SK-N-SH treated with all-trans-retinoic acid at 6 μM for 48 hours (cell line): ENCODE measurements around the gene CHRNE.

Experiments used
- ATAC-seq: fragments of 200-7000 bp; cut with Tn5 transposase; 3 replicates; pipeline ENCODE4 v1.9.1; 2020; ENCODE audit warnings: mild to moderate bottlenecking, moderate library complexity
- ARNTL ChIP-seq: fragments of 450-650 bp; formaldehyde crosslinking; IDR thresholded peaks from 2 replicates; pipeline ENCODE4 v1.5.0; 2020; ENCODE audit warnings: low read depth, mild to moderate bottlenecking, moderate library complexity, borderline replicate concordance
- BACH2 ChIP-seq: fragments of 250-450 bp; sonication (Bioruptor Pico); IDR thresholded peaks from 2 replicates; pipeline ENCODE4 v1.9.0; 2021; ENCODE audit warnings: mild to moderate bottlenecking, borderline replicate concordance
- CREB5 ChIP-seq: fragments of 250-450 bp; sonication (Bioruptor Pico); IDR thresholded peaks from 2 replicates; pipeline ENCODE4 v1.5.1; 2020; ENCODE audit warnings: low read depth, mild to moderate bottlenecking, moderate library complexity
- CSDC2 ChIP-seq: fragments of 250-450 bp; sonication (Bioruptor Pico); IDR thresholded peaks from 2 replicates; pipeline ENCODE4 v1.5.0; 2020; ENCODE audit warnings: mild to moderate bottlenecking, moderate library complexity
- ESRRG ChIP-seq: fragments of 250-450 bp; sonication (Bioruptor Pico); IDR thresholded peaks from 2 replicates; pipeline ENCODE4 v1.6.1; 2021; ENCODE audit warnings: mild to moderate bottlenecking
- GLIS3 ChIP-seq: fragments of 250-450 bp; sonication (Bioruptor Pico); IDR thresholded peaks from 2 replicates; pipeline ENCODE4 v1.5.0; 2020; ENCODE audit warnings: mild to moderate bottlenecking, moderate library complexity
- ISL1 ChIP-seq: fragments of 250-450 bp; sonication (Bioruptor Pico); IDR thresholded peaks from 2 replicates; pipeline ENCODE4 v2.1.2; 2022; ENCODE audit warnings: mild to moderate bottlenecking, moderate library complexity
- OSR1 ChIP-seq: fragments of 250-450 bp; sonication (Bioruptor Pico); IDR thresholded peaks from 2 replicates; pipeline ENCODE4 v1.8.0; 2022; ENCODE audit warnings: moderate library complexity, mild to moderate bottlenecking, inconsistent platforms
- POU6F1 ChIP-seq: fragments of 250-450 bp; sonication (Bioruptor Pico); IDR thresholded peaks from 2 replicates; pipeline ENCODE4 v1.8.0; 2021; ENCODE audit warnings: low read depth, mild to moderate bottlenecking, moderate library complexity, borderline replicate concordance
- SNAI2 ChIP-seq: fragments of 250-450 bp; sonication (Bioruptor Pico); IDR thresholded peaks from 2 replicates; pipeline ENCODE4 v1.5.0; 2020; ENCODE audit warnings: mild to moderate bottlenecking, moderate library complexity
- TOX ChIP-seq: fragments of 250-450 bp; sonication (Bioruptor Pico); IDR thresholded peaks from 2 replicates; pipeline ENCODE4 v1.8.0; 2021; ENCODE audit warnings: mild to moderate bottlenecking, moderate library complexity, borderline replicate concordance
- TSHZ2 ChIP-seq: fragments of 250-450 bp; sonication (Bioruptor Pico); IDR thresholded peaks from 2 replicates; pipeline ENCODE4 v1.5.0; 2020; ENCODE audit warnings: mild to moderate bottlenecking, moderate library complexity
- ZC3H10 ChIP-seq: fragments of 250-450 bp; sonication (Bioruptor Pico); IDR thresholded peaks from 2 replicates; pipeline ENCODE4 v1.5.1; 2021; ENCODE audit warnings: mild to moderate bottlenecking, moderate library complexity
- ZFP3 ChIP-seq: fragments of 250-450 bp; sonication (Bioruptor Pico); IDR thresholded peaks from 2 replicates; pipeline ENCODE4 v1.5.0; 2020; ENCODE audit warnings: mild to moderate bottlenecking, moderate library complexity
- ZFP30 ChIP-seq: fragments of 450-650 bp; formaldehyde crosslinking; IDR thresholded peaks from 2 replicates; pipeline ENCODE4 v1.5.0; 2022; ENCODE audit warnings: mild to moderate bottlenecking, moderate library complexity
- ZNF565 ChIP-seq: fragments of 450-650 bp; formaldehyde crosslinking; conservative IDR thresholded peaks from 2 replicates; pipeline ENCODE4 v1.5.0; 2020; ENCODE audit warnings: low read depth, mild to moderate bottlenecking, moderate library complexity
- ZNF70 ChIP-seq: fragments of 450-650 bp; formaldehyde crosslinking; IDR thresholded peaks from 2 replicates; pipeline ENCODE4 v1.5.0; 2020; ENCODE audit warnings: mild to moderate bottlenecking, moderate library complexity
- ZNF8 ChIP-seq: fragments of 450-650 bp; formaldehyde crosslinking; IDR thresholded peaks from 2 replicates; pipeline ENCODE4 v1.5.0; 2020; ENCODE audit warnings: mild to moderate bottlenecking, moderate library complexity
- TF ChIP-seq, protein P1 (sequence below): fragments of 250-450 bp; sonication (Bioruptor Pico); IDR thresholded peaks from 2 replicates; pipeline ENCODE4 v1.5.1; 2021; ENCODE audit warnings: mild to moderate bottlenecking, moderate library complexity
- TF ChIP-seq, protein P2 (sequence below): fragments of 250-450 bp; sonication (Bioruptor Pico); IDR thresholded peaks from 2 replicates; pipeline ENCODE4 v1.8.0; 2020; ENCODE audit warnings: mild to moderate bottlenecking, moderate library complexity, borderline replicate concordance

CHRNE gene

DNA sequence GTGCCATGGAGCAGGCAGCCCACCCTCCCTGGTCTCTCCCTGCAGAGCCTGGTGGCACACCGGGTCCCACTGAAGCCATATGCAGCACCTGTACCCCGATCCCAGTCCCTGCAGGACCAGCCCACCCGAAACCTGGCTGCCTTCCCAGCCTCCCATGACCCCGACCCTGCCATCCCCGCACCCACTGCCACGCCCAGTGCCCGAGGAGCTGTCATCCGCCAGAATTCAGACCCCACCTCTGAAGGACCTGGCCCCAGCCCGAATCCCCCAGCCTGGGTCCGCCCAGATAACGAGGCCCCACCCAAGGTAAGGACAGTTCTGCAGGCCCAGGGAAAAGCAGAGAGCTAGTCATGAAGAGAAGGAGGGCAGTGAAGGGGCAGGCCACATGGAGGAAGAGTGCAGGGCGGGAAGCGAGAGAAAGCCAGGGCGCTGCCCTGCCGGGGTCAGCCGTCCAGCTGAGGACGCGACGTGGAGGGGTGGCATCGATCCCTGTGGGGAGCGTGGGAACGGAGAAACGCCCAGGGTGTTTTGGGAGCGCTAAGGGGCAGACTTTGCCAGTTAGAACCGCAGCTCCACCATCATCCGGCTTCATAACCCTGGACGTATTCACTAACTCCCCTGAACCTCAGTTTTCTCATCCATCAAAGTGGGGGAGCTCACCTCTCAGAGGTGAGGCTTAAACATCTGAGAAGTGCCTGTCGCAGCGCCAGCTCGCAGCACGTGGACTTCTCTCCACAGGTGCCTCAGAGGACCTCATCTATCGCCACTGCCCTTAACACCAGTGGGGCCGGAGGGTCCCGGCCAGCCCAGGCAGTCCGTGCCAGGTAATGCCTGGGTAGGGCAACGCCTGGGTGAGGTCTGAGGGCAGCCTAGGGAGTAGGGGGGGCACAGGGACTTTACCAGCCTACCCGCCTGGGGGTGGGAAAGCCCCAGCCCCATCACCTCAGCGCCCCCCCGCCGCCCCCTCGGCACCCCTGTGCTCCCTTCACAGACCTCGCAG is 11.2 kb downstream of the CHRNE start:
- no peak for ATAC-seq

GRCh38 chr17:4887581-4887980 is 15.3 kb downstream of the CHRNE start:
- TF ChIP-seq, protein P1, sequence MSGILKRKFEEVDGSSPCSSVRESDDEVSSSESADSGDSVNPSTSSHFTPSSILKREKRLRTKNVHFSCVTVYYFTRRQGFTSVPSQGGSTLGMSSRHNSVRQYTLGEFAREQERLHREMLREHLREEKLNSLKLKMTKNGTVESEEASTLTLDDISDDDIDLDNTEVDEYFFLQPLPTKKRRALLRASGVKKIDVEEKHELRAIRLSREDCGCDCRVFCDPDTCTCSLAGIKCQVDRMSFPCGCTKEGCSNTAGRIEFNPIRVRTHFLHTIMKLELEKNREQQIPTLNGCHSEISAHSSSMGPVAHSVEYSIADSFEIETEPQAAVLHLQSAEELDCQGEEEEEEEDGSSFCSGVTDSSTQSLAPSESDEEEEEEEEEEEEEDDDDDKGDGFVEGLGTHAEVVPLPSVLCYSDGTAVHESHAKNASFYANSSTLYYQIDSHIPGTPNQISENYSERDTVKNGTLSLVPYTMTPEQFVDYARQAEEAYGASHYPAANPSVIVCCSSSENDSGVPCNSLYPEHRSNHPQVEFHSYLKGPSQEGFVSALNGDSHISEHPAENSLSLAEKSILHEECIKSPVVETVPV, result no peak
- TF ChIP-seq CSDC2 (CRISPR knock-in tag) (no peak), ZNF565 (CRISPR knock-in tag) (no peak), ZFP30 (CRISPR knock-in tag) (no peak), ISL1 (no peak), BACH2 (CRISPR knock-in tag) (no peak), CREB5 (CRISPR knock-in tag) (no peak), SNAI2 (CRISPR knock-in tag) (no peak), ZFP3 (no peak)
- no peak for ATAC-seq

More for the DNA sequence above, 11.2 kb downstream of the CHRNE start:
- TF ChIP-seq BACH2 (CRISPR knock-in tag) (no peak), ZFP30 (CRISPR knock-in tag) (no peak), CSDC2 (CRISPR knock-in tag) (no peak), OSR1 (CRISPR knock-in tag) (no peak)

GRCh38 chr17:4886830-4887229 is 16.1 kb downstream of the CHRNE start:
- TF ChIP-seq BACH2 (CRISPR knock-in tag) (no peak), OSR1 (CRISPR knock-in tag) (no peak), ARNTL (no peak), ESRRG (CRISPR knock-in tag) (no peak), CSDC2 (CRISPR knock-in tag) (no peak), CREB5 (CRISPR knock-in tag) (no peak), SNAI2 (CRISPR knock-in tag) (no peak), ZC3H10 (CRISPR knock-in tag) (no peak), GLIS3 (CRISPR knock-in tag) (no peak), ISL1 (no peak), ZNF70 (no peak), ZNF565 (CRISPR knock-in tag) (no peak), POU6F1 (no peak), ZFP3 (no peak), ZNF8 (no peak), ZFP30 (CRISPR knock-in tag) (no peak), TOX (CRISPR knock-in tag) (no peak), TSHZ2 (no peak)
- TF ChIP-seq, protein P2, sequence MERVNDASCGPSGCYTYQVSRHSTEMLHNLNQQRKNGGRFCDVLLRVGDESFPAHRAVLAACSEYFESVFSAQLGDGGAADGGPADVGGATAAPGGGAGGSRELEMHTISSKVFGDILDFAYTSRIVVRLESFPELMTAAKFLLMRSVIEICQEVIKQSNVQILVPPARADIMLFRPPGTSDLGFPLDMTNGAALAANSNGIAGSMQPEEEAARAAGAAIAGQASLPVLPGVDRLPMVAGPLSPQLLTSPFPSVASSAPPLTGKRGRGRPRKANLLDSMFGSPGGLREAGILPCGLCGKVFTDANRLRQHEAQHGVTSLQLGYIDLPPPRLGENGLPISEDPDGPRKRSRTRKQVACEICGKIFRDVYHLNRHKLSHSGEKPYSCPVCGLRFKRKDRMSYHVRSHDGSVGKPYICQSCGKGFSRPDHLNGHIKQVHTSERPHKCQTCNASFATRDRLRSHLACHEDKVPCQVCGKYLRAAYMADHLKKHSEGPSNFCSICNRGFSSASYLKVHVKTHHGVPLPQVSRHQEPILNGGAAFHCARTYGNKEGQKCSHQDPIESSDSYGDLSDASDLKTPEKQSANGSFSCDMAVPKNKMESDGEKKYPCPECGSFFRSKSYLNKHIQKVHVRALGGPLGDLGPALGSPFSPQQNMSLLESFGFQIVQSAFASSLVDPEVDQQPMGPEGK, result no peak
- TF ChIP-seq, protein P1, result no peak
- TF ChIP-seq, all 23 proteins: peak for 0
- ATAC-seq, result no peak
